ENCODE results near the gene DERA. TPM values are rescaled to one million over a fixed set of nuclear protein-coding genes. Genes with fewer than 3 reads are reported as not detected.

The DERA gene
- total and polyA plus RNA-seq, 2 experiments from 2014 or later = 57.2 to 64.7 TPM

- Histone ChIP-seq H3K36me3 (replicated peaks; ENCODE audit: insufficient read depth, low read depth) (no peaks in the 10 kb centered on the region), H3K4me1 (ENCODE audit: insufficient read depth) (no peaks in the 10 kb centered on the region), H3K4me3 (no peak overlapping the region), H3K79me2 (peaks cover 23% of the 10 kb centered on the region), H3K27ac (peak overlapping the region; percentile 71), H3K9me2 (replicated peaks; ENCODE audit: insufficient read depth) (no peaks in the 10 kb centered on the region), H3K9me3 (ENCODE audit: low read depth) (no peaks in the 10 kb centered on the region), H3K4me2 (peak overlapping the region; percentile 30), H4K20me1 (ENCODE audit: insufficient read depth, poor library complexity, severe bottlenecking) (no peaks in the 10 kb centered on the region), H3K27me3 (no peaks in the 10 kb centered on the region), H2AFZ (no peak overlapping the region)
- WGBS (ENCODE audit: low lambda C conversion rate, missing lambda C conversion rate) = 62% methylated on average over 1 of the region's 1 CpG
- DNase-seq (ENCODE audit: low spot score) = no peak
- TF ChIP-seq EZH2 (IDR thresholded peaks at IDR 0.05; ENCODE audit: borderline replicate concordance) (no peak), CTCF (IDR thresholded peaks at IDR 0.05; ENCODE audit: poor library complexity) (no peak), EZH2phosphoT487 (IDR thresholded peaks at IDR 0.05; ENCODE audit: low read depth, severe bottlenecking, unreplicated experiment) (no peak)
These were observed 44.9 kb downstream of the DERA start for GRCh38 chr12:15956010-15956409.

DNA sequence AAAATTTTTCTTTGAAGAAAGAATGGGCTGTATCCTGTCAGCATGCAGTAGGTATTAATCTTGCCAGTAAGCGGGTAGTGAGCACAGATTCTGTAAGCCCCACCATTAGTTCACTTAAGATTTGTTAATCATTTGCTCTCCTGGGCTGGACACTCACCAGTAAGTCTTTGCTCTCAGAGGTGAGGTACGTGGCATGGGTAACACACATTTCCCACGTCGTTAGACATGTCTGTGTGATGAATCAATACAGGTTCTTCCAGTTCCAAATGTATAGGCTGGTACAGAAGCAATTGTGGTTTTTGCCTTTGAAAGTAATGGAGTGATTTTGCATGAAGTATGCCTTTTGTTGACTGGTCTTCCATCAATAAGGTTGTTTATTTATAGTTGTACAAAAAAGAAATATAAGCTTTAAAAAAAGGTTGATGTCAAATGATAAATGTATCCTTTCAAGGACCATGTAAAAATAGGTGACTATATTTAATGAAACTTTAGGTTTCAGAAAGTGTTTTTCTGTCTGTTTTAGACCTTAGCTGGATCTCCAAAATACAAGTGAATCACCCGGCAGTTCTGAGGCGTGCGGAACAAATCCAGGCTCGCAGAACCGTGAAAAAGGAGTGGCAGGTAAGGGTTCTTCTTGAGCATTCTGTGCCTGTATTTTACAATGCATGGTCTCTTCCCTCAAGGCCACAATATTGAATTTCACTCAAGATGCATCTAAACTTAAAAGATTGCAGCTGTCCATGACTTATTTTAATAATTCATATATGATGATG is 45.5 kb downstream of the DERA start:
- Histone ChIP-seq H3K4me3 (no peak overlapping the region), H3K4me2 (peak overlapping the region; percentile 30), H3K4me1 (ENCODE audit: insufficient read depth) (no peaks in the 10 kb centered on the region), H3K27me3 (no peaks in the 10 kb centered on the region), H2AFZ (no peak overlapping the region), H3K9me2 (replicated peaks; ENCODE audit: insufficient read depth) (no peaks in the 10 kb centered on the region), H3K27ac (peak overlapping the region; percentile 71), H4K20me1 (ENCODE audit: insufficient read depth, poor library complexity, severe bottlenecking) (no peaks in the 10 kb centered on the region), H3K79me2 (peaks cover 22% of the 10 kb centered on the region), H3K9me3 (ENCODE audit: low read depth) (no peaks in the 10 kb centered on the region), H3K36me3 (replicated peaks; ENCODE audit: insufficient read depth, low read depth) (no peaks in the 10 kb centered on the region)
- WGBS (ENCODE audit: low lambda C conversion rate, missing lambda C conversion rate) = 71% methylated on average over 9 of the region's 9 CpGs
- TF ChIP-seq EZH2phosphoT487 (IDR thresholded peaks at IDR 0.05; ENCODE audit: low read depth, severe bottlenecking, unreplicated experiment) (no peak), CTCF (IDR thresholded peaks at IDR 0.05; ENCODE audit: poor library complexity) (no peak), EZH2 (IDR thresholded peaks at IDR 0.05; ENCODE audit: borderline replicate concordance) (no peak)
- DNase-seq (ENCODE audit: low spot score) = peak; percentile 50

DNA sequence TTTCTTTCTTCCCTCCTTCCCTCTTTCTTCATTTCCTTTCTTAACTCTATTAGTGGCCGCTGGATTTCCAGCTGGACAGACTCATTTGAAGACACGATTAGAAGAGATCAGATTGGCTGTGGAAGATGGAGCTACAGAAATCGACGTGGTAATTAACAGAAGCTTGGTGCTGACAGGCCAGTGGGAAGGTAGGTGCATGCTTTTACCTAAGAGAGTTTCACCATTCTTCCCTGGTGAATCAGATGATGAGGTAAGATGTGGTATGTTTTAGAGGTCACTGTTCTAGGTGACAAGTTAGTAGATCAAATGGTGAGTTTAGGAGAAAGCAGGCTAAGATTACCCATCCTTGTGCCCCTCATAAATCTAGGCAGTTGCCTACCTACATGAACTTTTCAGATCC is 51.6 kb downstream of the DERA start:
- no peak for DNase-seq (ENCODE audit: low spot score)
- H3K27me3 ChIP-seq = no peaks in the 10 kb centered on the region
- no peak overlapping the region for H3K4me2 ChIP-seq
- peaks cover 5% of the 10 kb centered on the region for H3K36me3 ChIP-seq (replicated peaks; ENCODE audit: insufficient read depth, low read depth)
- no peak overlapping the region for H3K27ac ChIP-seq
- no peaks in the 10 kb centered on the region for H3K4me1 ChIP-seq (ENCODE audit: insufficient read depth)
- WGBS (ENCODE audit: low lambda C conversion rate, missing lambda C conversion rate) = 94% methylated on average over 4 of the region's 4 CpGs
- H2AFZ ChIP-seq = no peak overlapping the region
- H4K20me1 ChIP-seq (ENCODE audit: insufficient read depth, poor library complexity, severe bottlenecking) = no peaks in the 10 kb centered on the region
- TF ChIP-seq EZH2phosphoT487 (IDR thresholded peaks at IDR 0.05; ENCODE audit: low read depth, severe bottlenecking, unreplicated experiment) (no peak), EZH2 (IDR thresholded peaks at IDR 0.05; ENCODE audit: borderline replicate concordance) (no peak), CTCF (IDR thresholded peaks at IDR 0.05; ENCODE audit: poor library complexity) (no peak)
- no peak overlapping the region for H3K4me3 ChIP-seq
- H3K9me2 ChIP-seq (replicated peaks; ENCODE audit: insufficient read depth) = no peaks in the 10 kb centered on the region
- H3K79me2 ChIP-seq = peaks cover under 1% of the 10 kb centered on the region
- no peaks in the 10 kb centered on the region for H3K9me3 ChIP-seq (ENCODE audit: low read depth)

All from hepatocyte (in vitro differentiated cells).